GM12878 (cell line): Measurements from ENCODE around the gene CD79A. TPM values are rescaled to one million over a fixed set of nuclear protein-coding genes. Genes with fewer than 3 reads are reported as not detected.

Experiments used
- ATAC-seq: fragments of 200-7000 bp; cut with Tn5 transposase; 3 replicates; pipeline ENCODE4 v1.9.1; 2020; ENCODE audit warnings: mild to moderate bottlenecking, moderate library complexity
- BruUV-seq: library from RNA; stranded (reverse); fragments of 400-500 nt; replicated peaks from 2 replicates; lab custom pipeline; 2021; lab: Mats Ljungman, UMichigan
- CTCF ChIA-PET: fragments of 300-600 bp; sonication (Branson Sonifier 250); formaldehyde crosslinking; extraction: SDS; loops from one replicate; lab custom pipeline; 2021; ENCODE audit warnings: inconsistent platforms; lab: Yijun Ruan, JAX
- POLR2A ChIA-PET: fragments of 350-600 bp; formaldehyde crosslinking; extraction: SDS; loops from one replicate; lab custom pipeline; 2021; ENCODE audit warnings: inconsistent platforms; lab: Charles Lee
- RAD21 ChIA-PET: fragments of 300-600 bp; sonication (Branson Sonifier 250); formaldehyde crosslinking; loops from one replicate; lab custom pipeline; 2023; ENCODE audit warnings: antibody characterized with exemption; ENCODE audit not compliant: unreplicated experiment; lab: Charles Lee
- SMC1A ChIA-PET: fragments of 300-600 bp; sonication (Branson Sonifier 250); formaldehyde crosslinking; loops from one replicate; lab custom pipeline; 2023; ENCODE audit not compliant: unreplicated experiment, uncharacterized antibody; lab: Charles Lee
- DNase-seq: peaks from one replicate; pipeline ENCODE4 v3.0.0-alpha.2; 2011; ENCODE audit warnings: low read depth, low spot score
- FAIRE-seq: peaks from 3 replicates; lab custom pipeline; 2011; peaks lifted over from hg19 to GRCh38; lab: Jason Lieb, UNC
- H2AFZ ChIP-seq: 2 replicates; pipeline ENCODE4 v1.6.0; 2011; ENCODE audit warnings: low read depth, low read length, control low read depth; ENCODE audit not compliant: control insufficient read depth
- H3K27ac ChIP-seq: 2 replicates; pipeline ENCODE4 v1.5.1; 2011; ENCODE audit warnings: control low read depth; ENCODE audit not compliant: control insufficient read depth, insufficient read depth
- H3K27me3 ChIP-seq, 2 experiments: replicated peaks in 1 of 2; 2 replicates each; pipeline versions ENCODE4 v1.6.0 to v1.6.1; 2011; ENCODE audit warnings: low read length in 1 of 2; ENCODE audit not compliant: control insufficient read depth in 2 of 2, insufficient read depth in 2 of 2
- H3K36me3 ChIP-seq, 2 experiments: 2 replicates each; pipeline ENCODE4 v1.5.1; 2011; ENCODE audit warnings: low read length in 1 of 2; ENCODE audit not compliant: control insufficient read depth in 2 of 2, insufficient read depth in 2 of 2
- H3K4me1 ChIP-seq: 2 replicates; pipeline ENCODE4 v1.6.1; 2011; ENCODE audit warnings: mild to moderate bottlenecking, low read length, moderate library complexity, mixed read lengths; ENCODE audit not compliant: control insufficient read depth, insufficient read depth
- H3K4me2 ChIP-seq: 2 replicates; pipeline ENCODE4 v1.6.0; 2011; ENCODE audit warnings: control low read depth; ENCODE audit not compliant: control insufficient read depth, insufficient read depth
- H3K4me3 ChIP-seq: fragments of 200-600 bp; sonication (generic); 2 replicates; pipeline ENCODE4 v1.5.1; 2016
- H3K79me2 ChIP-seq: 2 replicates; pipeline ENCODE4 v1.6.0; 2011; ENCODE audit warnings: low read length; ENCODE audit not compliant: control insufficient read depth, insufficient read depth
- H3K9ac ChIP-seq: 2 replicates; pipeline ENCODE4 v1.8.0; 2011; ENCODE audit warnings: low read length, control low read depth, mixed read lengths; ENCODE audit not compliant: control insufficient read depth, insufficient read depth
- H3K9me3 ChIP-seq: replicated peaks from 3 replicates; pipeline ENCODE4 v1.5.1; 2011; ENCODE audit warnings: mild to moderate bottlenecking, low read length; ENCODE audit not compliant: control insufficient read depth, insufficient read depth
- H4K20me1 ChIP-seq: 2 replicates; pipeline ENCODE4 v1.6.0; 2011; ENCODE audit not compliant: control insufficient read depth, insufficient read depth
- ATF7 ChIP-seq: fragments of 450-650 bp; IDR thresholded peaks from 2 replicates; pipeline ENCODE4 v1.6.1; 2016; ENCODE audit warnings: low read depth, mild to moderate bottlenecking
- CTCF ChIP-seq, 3 experiments: IDR thresholded peaks in 2 of 3; conservative IDR thresholded peaks in 1 of 3; 2 replicates each; pipeline ENCODE4 v1.5.1; 2011; ENCODE audit warnings: low read depth in 3 of 3, low read length in 3 of 3, mild to moderate bottlenecking in 3 of 3, control low read depth in 2 of 3, moderate library complexity in 2 of 3, inconsistent platforms in 1 of 3, mixed read lengths in 1 of 3; ENCODE audit not compliant: control insufficient read depth in 2 of 3, insufficient read depth in 1 of 3; ENCODE audit errors: extremely low read depth in 1 of 3
- CUX1 ChIP-seq: IDR thresholded peaks from 2 replicates; pipeline ENCODE4 v1.6.1; 2012; ENCODE audit warnings: improper control_type of control experiment, low read depth, low read length; ENCODE audit not compliant: insufficient replicate concordance
- DPF2 ChIP-seq: fragments of 450-650 bp; IDR thresholded peaks from 2 replicates; pipeline ENCODE4 v1.6.1; 2017; ENCODE audit warnings: mild to moderate bottlenecking
- ELK1 ChIP-seq: IDR thresholded peaks from 2 replicates; pipeline ENCODE4 v1.6.1; 2012; ENCODE audit warnings: low read depth, low read length, improper control_type of control experiment
- IKZF1 ChIP-seq: fragments of 450-650 bp; conservative IDR thresholded peaks from 2 replicates; pipeline ENCODE4 v1.6.1; 2017; ENCODE audit warnings: antibody characterized with exemption, mild to moderate bottlenecking
- TCF12 ChIP-seq: IDR thresholded peaks from 2 replicates; pipeline ENCODE4 v1.6.1; 2011; ENCODE audit warnings: low read depth, mild to moderate bottlenecking, low read length
- USF2 ChIP-seq: IDR thresholded peaks from 2 replicates; pipeline ENCODE4 v1.6.1; 2011; ENCODE audit warnings: low read depth, low read length, improper control_type of control experiment, borderline replicate concordance
- ZBTB4 ChIP-seq: fragments of 450-650 bp; formaldehyde crosslinking; IDR thresholded peaks from 2 replicates; pipeline ENCODE4 v1.4.0; 2022; ENCODE audit warnings: mild to moderate bottlenecking, moderate library complexity
- WGBS: methylation state at CpG from one replicate; pipeline ENCODE4 v1.1.6; 2016; ENCODE audit warnings: low lambda C conversion rate; ENCODE audit not compliant: insufficient replicate concordance, insufficient coverage; ENCODE audit errors: missing lambda C conversion rate; 5-methylcytosine and 5-hydroxymethylcytosine counted together
- in situ Hi-C: fragments of 300-500 bp; cut with MboI; formaldehyde crosslinking; loops from 9 replicates; pipeline ENCODE4 v1.14.3; 2018; ENCODE audit warnings: mixed read lengths
- intact Hi-C: fragments of 100-400 bp; cut with micrococcal nuclease; formaldehyde crosslinking; loops from one replicate; pipeline ENCODE4 v1.14.2; 2022; ENCODE audit not compliant: unreplicated experiment
- polyA plus RNA-seq, 11 experiments: library from polyadenylated mRNA; depleted of rRNA in 4 of 11; unstranded in 6 of 11; stranded (reverse) in 5 of 11; fragments of >200 nt; fragmentation: Nextera tagmentation in 4 of 11; fragmentation: Illumina TruSeq in 1 of 11; extraction: Ambion mirVana in 4 of 11; extraction: Trizol in 1 of 11; gene quantifications; 1 replicate in 1 of 11; 2 replicates in 10 of 11; pipeline versions ENCODE4 v1.2.1 to v1.2.3, GENCODE V29; 2011 to 2016; ENCODE audit warnings: inconsistent platforms in 2 of 11, missing spikeins in 2 of 11, low read depth in 1 of 11
- total RNA-seq, 4 experiments: library from RNA; depleted of rRNA in 3 of 4; stranded (reverse); fragments of >200 nt in 3 of 4; fragmentation: Illumina TruSeq in 1 of 4; extraction: Trizol in 1 of 4; gene quantifications; 2 replicates each; pipeline versions ENCODE4 v1.2.1 to v1.2.3, GENCODE V29; 2013 to 2021

CD79A gene
- total and polyA plus RNA-seq, 10 of the 15 experiments (the other 5 are each of a cell fraction or from before 2014, with no cell fraction given), result 38.8 to 414 (median 282) TPM

- H3K4me2 ChIP-seq, result peak within 1 kb of the TSS; percentile 82
- in situ Hi-C loops, result loop anchor here (25.0 kb wide), 1 partner anchor 1834 kb away; the partner anchor contains the start of gene SMG9
- no peaks in the 10 kb centered on the region for H3K9me3 ChIP-seq
- ChIA-PET RAD21 (interaction anchor here (0.6 to 1.6 kb wide), 4 partner anchors 51 to 67 kb away, joined by 3 to 5 read pairs (median 3); no protein-coding TSS in a partner anchor), POLR2A (interaction anchor here (1.0 to 1.4 kb wide), 2 partner anchors 17 to 41 kb away, joined by 3 read pairs; no protein-coding TSS in a partner anchor), CTCF (interaction anchor here (0.6 to 1.3 kb wide), 3 partner anchors 52 to 56 kb away, joined by 3 to 5 read pairs (median 3); no protein-coding TSS in a partner anchor), SMC1A (interaction anchor here (1.2 kb wide), 1 partner anchor 42 kb away, joined by 3 read pairs; no protein-coding TSS in a partner anchor)
- FAIRE-seq (no peak), DNase-seq (no peak), ATAC-seq (peak; percentile 54)
- no peak within 1 kb of the TSS for H3K9ac ChIP-seq
- H3K4me3 ChIP-seq, result peak within 1 kb of the TSS; percentile 64
- H4K20me1 ChIP-seq, result no peaks in the 10 kb centered on the region
- H3K4me1 ChIP-seq, result peaks cover 7% of the 10 kb centered on the region
- no peaks in the 10 kb centered on the region for H3K36me3 ChIP-seq
- H3K79me2 ChIP-seq, result no peaks in the 10 kb centered on the region
- 1% methylated on average over 43 of the region's 49 CpGs for WGBS
- peaks cover 11 to 13% of the 10 kb centered on the region in 2 experiments for H3K27me3 ChIP-seq
- H3K27ac ChIP-seq, result no peak within 1 kb of the TSS
- peak within 1 kb of the TSS; percentile 77 for H2AFZ ChIP-seq
- BruUV-seq, result no TSS peak
- intact Hi-C loops, result no loop called here
- TF ChIP-seq ATF7 (no peak), USF2 (no peak), CUX1 (no peak), ELK1 (no peak), CTCF (IDR thresholded peaks at IDR 0.05 in 2 of 3, conservative IDR thresholded peaks at IDR 0.05 in 1 of 3; ENCODE audit: control insufficient read depth in 2 of 3, extremely low read depth in 1 of 3, insufficient read depth in 1 of 3, low read depth in 3 of 3, low read length in 3 of 3) (peak in 1 of 3 experiments; percentile 6; a peak in 1 of 6 replicates), IKZF1 (peak; percentile 30), TCF12 (no peak), DPF2 (peak; percentile 48; the same call in 1 of the 2 replicates), ZBTB4 (CRISPR knock-in tag) (no peak)
These were observed 51.2 kb downstream of the CD79A start, which contains the start of gene ERFL for GRCh38 chr19:41928221-41928683. Gene ERFL, minus strand, starts transcription at chr19:41928449. Its CDS starts 15,530 bp downstream, at chr19:41912919.
